ENCODE measurements around the gene GASK1A. TPM values are rescaled to one million over a fixed set of nuclear protein-coding genes. Genes with fewer than 3 reads are reported as not detected.

GASK1A gene
- total RNA-seq, 2 experiments from 2014 or later, result not detected

DNA sequence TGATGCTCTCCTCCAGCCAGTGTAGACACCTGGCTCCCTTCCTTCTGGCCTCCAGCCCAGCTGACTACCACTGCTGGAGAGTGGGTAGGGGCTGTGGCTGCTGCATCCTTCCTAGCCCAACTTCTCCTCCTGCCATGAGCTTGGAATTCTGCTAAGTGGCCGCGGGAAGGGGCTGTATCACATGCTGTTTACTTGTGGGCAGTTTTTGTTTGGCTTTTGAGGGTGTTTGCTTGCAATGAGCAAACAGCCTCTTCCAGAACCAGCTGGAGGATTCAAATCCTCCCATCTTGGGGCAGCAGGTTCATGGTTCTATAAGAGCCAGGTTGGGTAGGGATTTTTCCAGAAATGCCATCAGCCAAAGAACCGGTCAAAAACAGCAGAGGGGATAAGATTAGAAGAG lies 9.0 kb downstream of the GASK1A start:
- TF ChIP-seq, protein P1, sequence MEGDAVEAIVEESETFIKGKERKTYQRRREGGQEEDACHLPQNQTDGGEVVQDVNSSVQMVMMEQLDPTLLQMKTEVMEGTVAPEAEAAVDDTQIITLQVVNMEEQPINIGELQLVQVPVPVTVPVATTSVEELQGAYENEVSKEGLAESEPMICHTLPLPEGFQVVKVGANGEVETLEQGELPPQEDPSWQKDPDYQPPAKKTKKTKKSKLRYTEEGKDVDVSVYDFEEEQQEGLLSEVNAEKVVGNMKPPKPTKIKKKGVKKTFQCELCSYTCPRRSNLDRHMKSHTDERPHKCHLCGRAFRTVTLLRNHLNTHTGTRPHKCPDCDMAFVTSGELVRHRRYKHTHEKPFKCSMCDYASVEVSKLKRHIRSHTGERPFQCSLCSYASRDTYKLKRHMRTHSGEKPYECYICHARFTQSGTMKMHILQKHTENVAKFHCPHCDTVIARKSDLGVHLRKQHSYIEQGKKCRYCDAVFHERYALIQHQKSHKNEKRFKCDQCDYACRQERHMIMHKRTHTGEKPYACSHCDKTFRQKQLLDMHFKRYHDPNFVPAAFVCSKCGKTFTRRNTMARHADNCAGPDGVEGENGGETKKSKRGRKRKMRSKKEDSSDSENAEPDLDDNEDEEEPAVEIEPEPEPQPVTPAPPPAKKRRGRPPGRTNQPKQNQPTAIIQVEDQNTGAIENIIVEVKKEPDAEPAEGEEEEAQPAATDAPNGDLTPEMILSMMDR (conservative IDR thresholded peaks at IDR 0.05; ENCODE audit: low read length), result no peak
- no peak for TF ChIP-seq EZH2phosphoT487 (IDR thresholded peaks at IDR 0.05; ENCODE audit: borderline replicate concordance, low read depth, low read length)
- DNase-seq (ENCODE audit: low spot score), result no peak
- H3K9me3 ChIP-seq (ENCODE audit: low read length), result no peaks in the 10 kb centered on the region
- H2AFZ ChIP-seq (ENCODE audit: low read length), result no peak overlapping the region
- H3K27ac ChIP-seq (ENCODE audit: low read depth, low read length, poor library complexity, severe bottlenecking), result no peak overlapping the region
- POLR2A ChIA-PET, result no interaction called here
- H3K4me1 ChIP-seq (ENCODE audit: insufficient read depth, low read length, poor library complexity, severe bottlenecking), result no peaks in the 10 kb centered on the region
- BruUV-seq (replicated peaks), result no TSS peak
- no peaks in the 10 kb centered on the region for H4K20me1 ChIP-seq (ENCODE audit: insufficient read depth, low read length)
- H3K9me2 ChIP-seq (ENCODE audit: insufficient read depth, low read length), result no peaks in the 10 kb centered on the region
- no peaks in the 10 kb centered on the region for H3K36me3 ChIP-seq (ENCODE audit: insufficient read depth, low read length)
- no peaks in the 10 kb centered on the region for H3K79me2 ChIP-seq (ENCODE audit: insufficient read depth, low read depth, low read length)
- CTCF ChIA-PET (ENCODE audit: unreplicated experiment), result no interaction called here
- H3K4me3 ChIP-seq (ENCODE audit: low read depth, low read length, poor library complexity, severe bottlenecking), result no peak overlapping the region
- no peak overlapping the region for H3K4me2 ChIP-seq (ENCODE audit: low read length)
- intact Hi-C loops (cut with micrococcal nuclease; ENCODE audit: unreplicated experiment), result no loop called here

- no peak overlapping the region for H3K27ac ChIP-seq (ENCODE audit: low read depth, low read length, poor library complexity, severe bottlenecking)
- intact Hi-C loops (cut with micrococcal nuclease; ENCODE audit: unreplicated experiment), result no loop called here
- no peaks in the 10 kb centered on the region for H3K79me2 ChIP-seq (ENCODE audit: insufficient read depth, low read depth, low read length)
- H3K9me2 ChIP-seq (ENCODE audit: insufficient read depth, low read length), result no peaks in the 10 kb centered on the region
- BruUV-seq (replicated peaks), result no TSS peak
- no peak for TF ChIP-seq EZH2phosphoT487 (IDR thresholded peaks at IDR 0.05; ENCODE audit: borderline replicate concordance, low read depth, low read length)
- TF ChIP-seq, protein P1 (conservative IDR thresholded peaks at IDR 0.05; ENCODE audit: low read length), result no peak
- no peaks in the 10 kb centered on the region for H3K9me3 ChIP-seq (ENCODE audit: low read length)
- H3K4me1 ChIP-seq (ENCODE audit: insufficient read depth, low read length, poor library complexity, severe bottlenecking), result no peaks in the 10 kb centered on the region
- H3K36me3 ChIP-seq (ENCODE audit: insufficient read depth, low read length), result no peaks in the 10 kb centered on the region
- ChIA-PET CTCF (ENCODE audit: unreplicated experiment) (no interaction called here), POLR2A (no interaction called here)
- H2AFZ ChIP-seq (ENCODE audit: low read length), result no peak overlapping the region
- no peak overlapping the region for H3K4me3 ChIP-seq (ENCODE audit: low read depth, low read length, poor library complexity, severe bottlenecking)
- DNase-seq (ENCODE audit: low spot score), result no peak
- H3K4me2 ChIP-seq (ENCODE audit: low read length), result no peak overlapping the region
- H4K20me1 ChIP-seq (ENCODE audit: insufficient read depth, low read length), result no peaks in the 10 kb centered on the region
These were observed 9.5 kb downstream of the GASK1A start for GRCh38 chr3:42988566-42988965.

DNA sequence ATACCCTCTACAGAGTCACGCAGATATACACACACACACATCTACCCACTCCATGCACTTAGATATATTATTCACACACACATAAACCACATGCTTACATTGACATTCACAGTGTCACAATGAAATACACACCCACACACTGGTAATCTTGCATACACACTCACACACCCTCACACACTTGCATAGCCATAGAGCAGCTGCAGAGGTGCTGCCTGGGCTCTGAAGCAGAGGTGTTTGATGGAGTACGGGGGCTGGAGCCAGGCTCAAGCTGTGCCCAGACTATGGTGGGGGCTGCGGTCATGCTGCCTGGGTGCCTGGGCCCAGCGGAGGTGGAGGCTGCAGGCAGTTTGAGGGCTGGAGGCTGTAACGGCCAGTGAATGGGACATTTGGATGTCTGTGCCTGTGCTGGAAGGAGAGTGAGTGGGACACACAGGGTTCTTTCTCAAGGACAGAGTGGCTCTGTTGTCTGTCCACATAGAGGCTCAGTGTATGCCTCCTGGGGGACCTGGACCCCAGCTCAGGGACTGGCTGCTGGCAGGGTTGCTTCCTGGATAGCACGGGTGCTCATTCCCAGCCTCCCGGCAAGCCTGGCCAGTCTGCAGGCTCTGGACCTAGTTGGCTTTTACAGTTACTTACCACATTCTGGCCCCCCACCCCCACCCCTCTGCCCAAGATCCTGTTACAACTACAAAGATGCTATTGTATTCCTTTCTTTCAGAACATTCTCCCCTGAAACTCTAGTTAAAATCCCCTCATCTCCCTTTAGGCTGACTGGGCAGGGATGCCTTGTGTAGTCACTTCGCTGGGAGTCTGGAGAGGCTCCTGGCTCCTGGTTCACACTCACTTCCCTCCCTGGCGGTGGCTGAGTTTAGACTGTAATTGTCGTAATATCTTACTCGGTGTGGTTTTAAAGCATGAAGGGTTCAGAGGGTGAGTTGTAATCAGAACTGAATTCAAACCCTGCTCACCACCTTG lies 12.5 kb downstream of the GASK1A start:
- DNase-seq (ENCODE audit: low spot score), result no peak
- Histone ChIP-seq H3K4me2 (ENCODE audit: low read length) (no peak overlapping the region), H2AFZ (ENCODE audit: low read length) (no peak overlapping the region), H3K4me1 (ENCODE audit: insufficient read depth, low read length, poor library complexity, severe bottlenecking) (no peaks in the 10 kb centered on the region), H3K79me2 (ENCODE audit: insufficient read depth, low read depth, low read length) (no peaks in the 10 kb centered on the region), H3K36me3 (ENCODE audit: insufficient read depth, low read length) (no peaks in the 10 kb centered on the region), H3K27ac (ENCODE audit: low read depth, low read length, poor library complexity, severe bottlenecking) (no peak overlapping the region), H3K4me3 (ENCODE audit: low read depth, low read length, poor library complexity, severe bottlenecking) (no peak overlapping the region), H4K20me1 (ENCODE audit: insufficient read depth, low read length) (no peaks in the 10 kb centered on the region), H3K9me2 (ENCODE audit: insufficient read depth, low read length) (no peaks in the 10 kb centered on the region), H3K9me3 (ENCODE audit: low read length) (no peaks in the 10 kb centered on the region)
- intact Hi-C loops (cut with micrococcal nuclease; ENCODE audit: unreplicated experiment), result no loop called here
- no TSS peak for BruUV-seq (replicated peaks)
- no peak for TF ChIP-seq EZH2phosphoT487 (IDR thresholded peaks at IDR 0.05; ENCODE audit: borderline replicate concordance, low read depth, low read length)
- TF ChIP-seq, protein P1 (conservative IDR thresholded peaks at IDR 0.05; ENCODE audit: low read length), result no peak
- ChIA-PET POLR2A (no interaction called here), CTCF (ENCODE audit: unreplicated experiment) (no interaction called here)

Measured in OCI-LY7 (cell line).